Endothelial cell of umbilical vein (primary cell): ENCODE measurements around the gene DNAJC24. TPM values are rescaled to one million over a fixed set of nuclear protein-coding genes. Genes with fewer than 3 reads are reported as not detected.

Experiments used
- BruUV-seq: library from RNA; stranded (reverse); fragments of 400-500 nt; replicated peaks from 2 replicates; lab custom pipeline; 2021; lab: Mats Ljungman, UMichigan
- CTCF ChIA-PET: fragments of 300-600, 350-600 bp; sonication (Branson Sonifier 250); formaldehyde crosslinking; loops from one replicate; lab custom pipeline; 2021; ENCODE audit warnings: antibody characterized with exemption, inconsistent platforms; lab: Charles Lee
- POLR2A ChIA-PET: fragments of 300-600, 350-600 bp; sonication (Branson Sonifier 250); formaldehyde crosslinking; loops from one replicate; lab custom pipeline; 2021; ENCODE audit warnings: antibody characterized with exemption, inconsistent platforms; lab: Charles Lee
- DNase-seq: peaks from one replicate; pipeline ENCODE4 v3.0.0-alpha.2; 2011; ENCODE audit warnings: low read depth, low spot score
- FAIRE-seq: peaks from 2 replicates; lab custom pipeline; 2011; peaks lifted over from hg19 to GRCh38; lab: Jason Lieb, UNC
- H2AFZ ChIP-seq: 2 replicates; pipeline ENCODE4 v1.6.0; 2012; ENCODE audit warnings: low read depth, low read length, control low read depth, inconsistent platforms
- H3K27ac ChIP-seq: 2 replicates; pipeline ENCODE4 v1.5.1; 2011; ENCODE audit warnings: low read depth, mild to moderate bottlenecking, control low read depth, low read length, moderate library complexity; ENCODE audit not compliant: insufficient read depth
- H3K27me3 ChIP-seq, 2 experiments: 2 replicates each; pipeline versions ENCODE4 v1.6.0 to v1.6.1; 2011; ENCODE audit warnings: low read length in 2 of 2, mixed read lengths in 1 of 2; ENCODE audit not compliant: control insufficient read depth in 2 of 2, insufficient read depth in 2 of 2
- H3K36me3 ChIP-seq, 2 experiments: 2 replicates in 1 of 2; 3 replicates in 1 of 2; pipeline ENCODE4 v1.5.1; 2011; ENCODE audit warnings: low read length in 2 of 2, mild to moderate bottlenecking in 1 of 2, moderate library complexity in 1 of 2; ENCODE audit not compliant: control insufficient read depth in 2 of 2, insufficient read depth in 2 of 2; ENCODE audit errors: extremely low read depth in 1 of 2
- H3K4me1 ChIP-seq: 3 replicates; pipeline ENCODE4 v1.5.1; 2011; ENCODE audit warnings: mild to moderate bottlenecking, low read length; ENCODE audit not compliant: control insufficient read depth, insufficient read depth; ENCODE audit errors: extremely low read depth
- H3K4me2 ChIP-seq: 2 replicates; pipeline ENCODE4 v1.6.1; 2011; ENCODE audit warnings: low read length, control low read depth, mixed read lengths; ENCODE audit not compliant: insufficient read depth
- H3K4me3 ChIP-seq, 3 experiments: fragments of 200-600 bp in 1 of 3; sonication (generic), shearing (Covaris generic) in 1 of 3; replicated peaks in 1 of 3; 2 replicates each; pipeline ENCODE4 v1.5.1; 2011 to 2016; ENCODE audit warnings: control low read depth in 3 of 3, low read length in 3 of 3, mild to moderate bottlenecking in 2 of 3, inconsistent platforms in 1 of 3, low read depth in 1 of 3, moderate library complexity in 1 of 3; ENCODE audit not compliant: insufficient read depth in 1 of 3
- H3K79me2 ChIP-seq: 2 replicates; pipeline ENCODE4 v1.6.0; 2012; ENCODE audit warnings: low read length, inconsistent platforms; ENCODE audit not compliant: control insufficient read depth, insufficient read depth
- H3K9ac ChIP-seq: replicated peaks from 2 replicates; pipeline ENCODE3; 2011; ENCODE audit warnings: low read length, control low read depth; ENCODE audit not compliant: insufficient read depth; ENCODE audit errors: extremely low read depth
- H3K9me1 ChIP-seq: replicated peaks from 3 replicates; pipeline ENCODE4 v1.6.0; 2011; ENCODE audit warnings: mild to moderate bottlenecking, low read length; ENCODE audit not compliant: control insufficient read depth, insufficient read depth; ENCODE audit errors: extremely low read depth
- H3K9me3 ChIP-seq: replicated peaks from 2 replicates; pipeline ENCODE4 v1.5.1; 2012; ENCODE audit warnings: low read length, inconsistent platforms; ENCODE audit not compliant: control insufficient read depth, insufficient read depth
- H4K20me1 ChIP-seq: replicated peaks from 2 replicates; pipeline ENCODE3; 2011; ENCODE audit warnings: mild to moderate bottlenecking, low read length; ENCODE audit not compliant: control insufficient read depth, insufficient read depth; ENCODE audit errors: extremely low read depth
- EZH2 ChIP-seq: IDR thresholded peaks from 2 replicates; pipeline ENCODE4 v1.6.1; 2012; ENCODE audit warnings: borderline replicate concordance, low read depth, mild to moderate bottlenecking, moderate library complexity, low read length, inconsistent platforms; ENCODE audit not compliant: severe bottlenecking
- FOS ChIP-seq: IDR thresholded peaks from 2 replicates; pipeline ENCODE4 v1.6.1; 2011; ENCODE audit warnings: mild to moderate bottlenecking, low read length, moderate library complexity, borderline replicate concordance; ENCODE audit not compliant: insufficient read depth
- GATA2 ChIP-seq: IDR thresholded peaks from 2 replicates; pipeline ENCODE4 v1.7.0; 2011; ENCODE audit warnings: low read depth, mild to moderate bottlenecking, moderate library complexity, mixed read lengths, low read length; ENCODE audit not compliant: insufficient read length, insufficient read depth
- JUN ChIP-seq: IDR thresholded peaks from 2 replicates; pipeline ENCODE4 v1.6.1; 2011; ENCODE audit warnings: borderline replicate concordance, low read depth; ENCODE audit not compliant: insufficient read length, insufficient read depth
- MYC ChIP-seq: IDR thresholded peaks from one replicate; pipeline ENCODE4 v1.6.1; 2011; ENCODE audit warnings: mild to moderate bottlenecking, low read depth, low read length
- POLR2AphosphoS5 ChIP-seq: IDR thresholded peaks from 2 replicates; pipeline ENCODE4 v1.6.1; 2012; ENCODE audit warnings: low read depth, mild to moderate bottlenecking, control low read depth, low read length, moderate library complexity; ENCODE audit not compliant: insufficient read depth
- dilution Hi-C: fragments of 300-500 bp; cut with MboI; formaldehyde crosslinking; loops from one replicate; pipeline ENCODE4 v1.15.0; 2019; ENCODE audit warnings: low sequenced_read_pairs; ENCODE audit not compliant: extremely low pct_ligation_motif_present
- intact Hi-C: fragments of 100-400 bp; cut with micrococcal nuclease; formaldehyde crosslinking; loops from one replicate; pipeline ENCODE4 v1.10.0; 2022
- polyA plus RNA-seq, 4 experiments: library from polyadenylated mRNA; depleted of rRNA in 3 of 4; stranded (reverse) in 3 of 4; unstranded in 1 of 4; fragments of >200 nt; gene quantifications; 2 replicates each; pipeline versions ENCODE4 v1.2.1 to v1.2.3, GENCODE V29; 2011 to 2012; ENCODE audit warnings: missing spikeins in 1 of 4
- total RNA-seq: library from RNA; stranded (reverse); gene quantifications from 2 replicates; pipeline ENCODE4 v1.2.3, GENCODE V29; 2021
- TF ChIP-seq, protein P1 (sequence below), 2 donors: IDR thresholded peaks; 1 replicate in 1 of 2; 2 replicates in 1 of 2; pipeline ENCODE4 v1.5.1; 2011; ENCODE audit warnings: low read length in 2 of 2, mild to moderate bottlenecking in 2 of 2, moderate library complexity in 2 of 2, control low read depth in 1 of 2, inconsistent platforms in 1 of 2, low read depth in 1 of 2; ENCODE audit not compliant: insufficient read depth in 1 of 2; ENCODE audit errors: extremely low read depth in 1 of 2
- TF ChIP-seq, protein P2 (sequence below): IDR thresholded peaks from 2 replicates; pipeline ENCODE4 v1.6.1; 2011; ENCODE audit not compliant: insufficient read depth, insufficient read length

Gene DNAJC24
- total and polyA plus RNA-seq, 2 donors (not counting 3 experiments of a cell fraction or from before 2014, with no cell fraction given), result 7.2 to 16.8 TPM

DNA sequence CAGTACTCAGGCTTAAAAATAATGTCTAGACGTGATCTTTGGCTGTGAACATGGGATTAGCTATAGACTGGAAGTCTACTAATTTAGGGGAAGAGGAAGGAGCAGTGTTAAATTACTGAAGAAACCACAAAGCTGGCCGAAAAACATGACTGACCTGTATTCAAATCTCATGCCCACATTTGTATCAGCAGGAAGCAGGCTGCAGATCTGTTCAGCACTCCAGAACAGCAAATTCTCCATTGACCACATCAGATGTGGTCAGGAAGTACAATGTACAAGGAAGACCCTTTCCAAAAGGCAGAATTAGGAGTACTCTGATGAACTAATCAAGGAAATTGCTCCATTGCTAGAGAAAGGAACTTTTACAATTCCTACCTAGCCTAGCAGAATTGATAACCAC is 31.9 kb upstream of the DNAJC24 start:
- Histone ChIP-seq H3K27me3 (peaks cover 3 to 4% of the 10 kb centered on the region in 2 experiments), H3K4me1 (no peaks in the 10 kb centered on the region), H3K36me3 (no peaks in the 10 kb centered on the region), H2AFZ (no peak overlapping the region), H3K79me2 (no peaks in the 10 kb centered on the region), H3K9me3 (no peaks in the 10 kb centered on the region), H4K20me1 (no peaks in the 10 kb centered on the region), H3K27ac (no peak overlapping the region), H3K9me1 (no peaks in the 10 kb centered on the region), H3K4me3 (no peak overlapping the region), H3K9ac (no peak overlapping the region), H3K4me2 (no peak overlapping the region)
- dilution Hi-C loops (no loop called here), intact Hi-C loops (no loop called here)
- FAIRE-seq, result no peak
- DNase-seq, result no peak
- CTCF ChIA-PET, result interaction anchor here (0.8 kb wide), 1 partner anchor 13 kb away, joined by 3 read pairs; no protein-coding TSS in a partner anchor
- BruUV-seq, result no TSS peak
- POLR2A ChIA-PET, result no interaction called here
- TF ChIP-seq FOS (no peak), JUN (no peak)

DNA sequence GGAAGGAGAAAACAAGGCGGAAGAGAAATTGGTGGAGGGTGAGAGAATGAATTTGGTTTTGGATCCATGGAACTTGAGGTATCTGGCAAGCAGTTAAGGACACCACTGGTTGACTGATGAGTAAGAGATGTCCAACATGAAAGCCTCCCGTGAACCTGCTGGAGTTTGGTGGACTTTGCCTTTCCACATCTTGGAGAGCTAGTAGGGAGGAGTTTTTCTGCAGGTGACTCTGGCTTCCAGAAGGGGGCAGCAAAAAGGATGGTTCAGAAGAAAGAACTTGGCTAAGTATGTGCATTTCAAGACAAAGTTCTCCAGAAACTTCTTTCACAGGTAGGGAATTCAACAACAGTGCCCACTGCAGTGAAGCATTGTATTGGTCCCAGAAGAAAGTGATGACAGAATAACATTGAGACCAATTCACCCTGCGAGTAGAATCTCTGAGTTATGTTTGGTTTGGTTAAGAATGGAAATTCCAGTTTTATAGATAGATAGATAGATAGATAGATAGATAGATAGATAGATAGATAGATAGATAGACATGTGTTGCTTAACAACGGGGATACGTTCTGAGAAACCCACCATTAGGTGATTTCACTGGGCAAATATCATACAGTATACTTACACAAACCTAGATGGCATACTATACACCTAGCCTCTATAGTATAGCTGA is 28.6 kb upstream of the DNAJC24 start:
- Histone ChIP-seq H3K36me3 (no peaks in the 10 kb centered on the region), H3K4me2 (no peak overlapping the region), H2AFZ (no peak overlapping the region), H3K4me1 (no peaks in the 10 kb centered on the region), H4K20me1 (no peaks in the 10 kb centered on the region), H3K9me1 (no peaks in the 10 kb centered on the region), H3K27ac (no peak overlapping the region), H3K9ac (no peak overlapping the region), H3K4me3 (no peak overlapping the region), H3K27me3 (peaks cover 3 to 4% of the 10 kb centered on the region in 2 experiments), H3K79me2 (no peaks in the 10 kb centered on the region), H3K9me3 (no peaks in the 10 kb centered on the region)
- dilution Hi-C loops (no loop called here), intact Hi-C loops (loop anchor here (1.0 to 2.0 kb wide), 3 partner anchors 530 to 836 kb away; no protein-coding TSS in a partner anchor)
- CTCF ChIA-PET, result interaction anchor here (0.7 to 3.2 kb wide), 22 partner anchors 9 to 957 kb away, joined by 3 to 25 read pairs (median 5); partner anchors contain the start of genes DCDC1 and DNAJC24
- POLR2A ChIA-PET, result no interaction called here
- peak; percentile 43 for DNase-seq
- no TSS peak for BruUV-seq
- peak; percentile 52 for FAIRE-seq
- TF ChIP-seq, protein P1, sequence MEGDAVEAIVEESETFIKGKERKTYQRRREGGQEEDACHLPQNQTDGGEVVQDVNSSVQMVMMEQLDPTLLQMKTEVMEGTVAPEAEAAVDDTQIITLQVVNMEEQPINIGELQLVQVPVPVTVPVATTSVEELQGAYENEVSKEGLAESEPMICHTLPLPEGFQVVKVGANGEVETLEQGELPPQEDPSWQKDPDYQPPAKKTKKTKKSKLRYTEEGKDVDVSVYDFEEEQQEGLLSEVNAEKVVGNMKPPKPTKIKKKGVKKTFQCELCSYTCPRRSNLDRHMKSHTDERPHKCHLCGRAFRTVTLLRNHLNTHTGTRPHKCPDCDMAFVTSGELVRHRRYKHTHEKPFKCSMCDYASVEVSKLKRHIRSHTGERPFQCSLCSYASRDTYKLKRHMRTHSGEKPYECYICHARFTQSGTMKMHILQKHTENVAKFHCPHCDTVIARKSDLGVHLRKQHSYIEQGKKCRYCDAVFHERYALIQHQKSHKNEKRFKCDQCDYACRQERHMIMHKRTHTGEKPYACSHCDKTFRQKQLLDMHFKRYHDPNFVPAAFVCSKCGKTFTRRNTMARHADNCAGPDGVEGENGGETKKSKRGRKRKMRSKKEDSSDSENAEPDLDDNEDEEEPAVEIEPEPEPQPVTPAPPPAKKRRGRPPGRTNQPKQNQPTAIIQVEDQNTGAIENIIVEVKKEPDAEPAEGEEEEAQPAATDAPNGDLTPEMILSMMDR (IDR thresholded peaks at IDR 0.05; ENCODE audit: extremely low read depth in 1 of 2, insufficient read depth in 1 of 2, low read depth in 1 of 2, low read length in 2 of 2), result peak; percentile 49 to 70
- TF ChIP-seq JUN (no peak), GATA2 (no peak), POLR2AphosphoS5 (no peak), EZH2 (no peak), MYC (no peak), FOS (no peak)
- TF ChIP-seq, protein P2, sequence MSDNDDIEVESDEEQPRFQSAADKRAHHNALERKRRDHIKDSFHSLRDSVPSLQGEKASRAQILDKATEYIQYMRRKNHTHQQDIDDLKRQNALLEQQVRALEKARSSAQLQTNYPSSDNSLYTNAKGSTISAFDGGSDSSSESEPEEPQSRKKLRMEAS, result no peak
